ENCODE measurements around the gene PUS3. TPM values are rescaled to one million over a fixed set of nuclear protein-coding genes. Genes with fewer than 3 reads are reported as not detected.
A peak's percentile ranks its signal among the peaks of the same experiment; 100 is the strongest.

PUS3 gene
- total RNA-seq, 4 donors from 2014 or later: 7.1 to 20.2 (median 8.5) TPM

DNA sequence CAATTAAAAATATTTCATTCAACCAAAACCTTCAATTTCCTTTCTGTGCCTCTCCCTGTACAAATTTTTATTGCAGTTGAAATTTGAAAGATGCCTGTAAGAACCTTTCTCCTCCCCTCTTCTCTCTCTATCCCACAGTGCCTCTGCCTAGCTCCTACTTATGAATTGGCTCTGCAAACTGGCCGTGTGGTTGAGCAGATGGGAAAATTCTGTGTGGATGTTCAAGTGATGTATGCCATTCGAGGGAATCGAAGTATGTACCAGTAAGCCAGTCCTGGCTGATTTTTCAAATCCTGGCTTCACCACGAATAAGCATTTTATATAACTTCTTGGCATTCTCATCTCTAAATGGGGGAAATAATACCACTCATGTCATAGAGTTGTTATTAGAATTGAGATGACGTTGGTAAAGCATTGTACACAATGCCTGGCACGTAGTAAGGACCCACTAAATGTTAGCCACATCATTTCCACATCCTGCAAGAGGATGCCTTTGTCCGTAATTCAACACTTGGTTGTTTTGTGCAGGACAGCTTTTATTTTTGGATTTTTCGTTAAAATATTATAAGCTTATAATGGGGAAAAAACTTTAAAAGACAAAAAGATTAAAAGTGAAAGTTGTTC is 7.3 kb upstream of the PUS3 start:
- no peak overlapping the region for H3K27ac ChIP-seq (replicated peaks in 1 of 4)
- H3K9me3 ChIP-seq: no peaks in the 10 kb centered on the region
- WGBS: 73% methylated on average over 8 of the region's 8 CpGs
- TF ChIP-seq, protein P1, sequence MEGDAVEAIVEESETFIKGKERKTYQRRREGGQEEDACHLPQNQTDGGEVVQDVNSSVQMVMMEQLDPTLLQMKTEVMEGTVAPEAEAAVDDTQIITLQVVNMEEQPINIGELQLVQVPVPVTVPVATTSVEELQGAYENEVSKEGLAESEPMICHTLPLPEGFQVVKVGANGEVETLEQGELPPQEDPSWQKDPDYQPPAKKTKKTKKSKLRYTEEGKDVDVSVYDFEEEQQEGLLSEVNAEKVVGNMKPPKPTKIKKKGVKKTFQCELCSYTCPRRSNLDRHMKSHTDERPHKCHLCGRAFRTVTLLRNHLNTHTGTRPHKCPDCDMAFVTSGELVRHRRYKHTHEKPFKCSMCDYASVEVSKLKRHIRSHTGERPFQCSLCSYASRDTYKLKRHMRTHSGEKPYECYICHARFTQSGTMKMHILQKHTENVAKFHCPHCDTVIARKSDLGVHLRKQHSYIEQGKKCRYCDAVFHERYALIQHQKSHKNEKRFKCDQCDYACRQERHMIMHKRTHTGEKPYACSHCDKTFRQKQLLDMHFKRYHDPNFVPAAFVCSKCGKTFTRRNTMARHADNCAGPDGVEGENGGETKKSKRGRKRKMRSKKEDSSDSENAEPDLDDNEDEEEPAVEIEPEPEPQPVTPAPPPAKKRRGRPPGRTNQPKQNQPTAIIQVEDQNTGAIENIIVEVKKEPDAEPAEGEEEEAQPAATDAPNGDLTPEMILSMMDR (IDR thresholded peaks at IDR 0.05): no peak
- TF ChIP-seq POLR2A (IDR thresholded peaks at IDR 0.05; ENCODE audit: low read depth): no peak
- no peak for TF ChIP-seq POLR2AphosphoS5 (IDR thresholded peaks at IDR 0.05)
- H3K4me1 ChIP-seq: no peaks in the 10 kb centered on the region
- H3K4me3 ChIP-seq: no peak overlapping the region
- no peaks in the 10 kb centered on the region for H3K36me3 ChIP-seq
- peaks cover 0 to 33% (median under 1%) of the 10 kb centered on the region in 4 donors for H3K27me3 ChIP-seq
- intact Hi-C loops (cut with DNase I): no loop called here
- peak; percentile 29 for DNase-seq (ENCODE audit: extremely low spot score)

DNA sequence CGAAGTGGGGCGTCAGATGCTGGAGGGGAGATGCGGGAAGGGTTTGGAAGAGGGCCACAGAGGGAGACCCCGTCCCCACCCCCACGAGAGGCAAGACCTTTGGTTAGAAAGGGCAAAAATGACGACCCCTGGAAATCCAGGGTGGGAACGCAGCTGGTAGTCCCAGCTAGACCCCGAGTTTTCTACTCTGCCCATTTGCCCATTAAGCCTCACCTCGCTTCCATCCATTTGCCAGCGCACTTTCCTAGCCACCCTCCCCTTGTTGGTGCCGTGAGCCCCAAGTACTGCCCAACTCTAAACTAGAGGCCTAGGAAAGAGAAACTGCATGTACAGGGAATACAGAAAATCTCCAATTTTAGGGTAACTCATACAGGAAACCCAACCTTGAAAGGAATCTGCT is 1.7 kb upstream of the PUS3 start:
- no peak for DNase-seq (ENCODE audit: extremely low spot score)
- Histone ChIP-seq H3K36me3 (peaks cover 0 to 8% (median 8%) of the 10 kb centered on the region in 4 donors), H3K27ac (replicated peaks in 1 of 4) (no peak overlapping the region), H3K27me3 (peaks cover 0 to 40% (median 17%) of the 10 kb centered on the region in 4 donors), H3K9me3 (no peaks in the 10 kb centered on the region), H3K4me3 (peak overlapping the region; percentile 60 to 70 (median 65)), H3K4me1 (peaks cover 17 to 29% (median 27%) of the 10 kb centered on the region in 4 donors)
- TF ChIP-seq, protein P1 (IDR thresholded peaks at IDR 0.05): no peak
- TF ChIP-seq POLR2AphosphoS5 (IDR thresholded peaks at IDR 0.05) (no peak), POLR2A (IDR thresholded peaks at IDR 0.05; ENCODE audit: low read depth) (no peak), EP300 (IDR thresholded peaks at IDR 0.05) (no peak)
- intact Hi-C loops (cut with DNase I): no loop called here
- 63% methylated on average over 9 of the region's 11 CpGs for WGBS

DNA sequence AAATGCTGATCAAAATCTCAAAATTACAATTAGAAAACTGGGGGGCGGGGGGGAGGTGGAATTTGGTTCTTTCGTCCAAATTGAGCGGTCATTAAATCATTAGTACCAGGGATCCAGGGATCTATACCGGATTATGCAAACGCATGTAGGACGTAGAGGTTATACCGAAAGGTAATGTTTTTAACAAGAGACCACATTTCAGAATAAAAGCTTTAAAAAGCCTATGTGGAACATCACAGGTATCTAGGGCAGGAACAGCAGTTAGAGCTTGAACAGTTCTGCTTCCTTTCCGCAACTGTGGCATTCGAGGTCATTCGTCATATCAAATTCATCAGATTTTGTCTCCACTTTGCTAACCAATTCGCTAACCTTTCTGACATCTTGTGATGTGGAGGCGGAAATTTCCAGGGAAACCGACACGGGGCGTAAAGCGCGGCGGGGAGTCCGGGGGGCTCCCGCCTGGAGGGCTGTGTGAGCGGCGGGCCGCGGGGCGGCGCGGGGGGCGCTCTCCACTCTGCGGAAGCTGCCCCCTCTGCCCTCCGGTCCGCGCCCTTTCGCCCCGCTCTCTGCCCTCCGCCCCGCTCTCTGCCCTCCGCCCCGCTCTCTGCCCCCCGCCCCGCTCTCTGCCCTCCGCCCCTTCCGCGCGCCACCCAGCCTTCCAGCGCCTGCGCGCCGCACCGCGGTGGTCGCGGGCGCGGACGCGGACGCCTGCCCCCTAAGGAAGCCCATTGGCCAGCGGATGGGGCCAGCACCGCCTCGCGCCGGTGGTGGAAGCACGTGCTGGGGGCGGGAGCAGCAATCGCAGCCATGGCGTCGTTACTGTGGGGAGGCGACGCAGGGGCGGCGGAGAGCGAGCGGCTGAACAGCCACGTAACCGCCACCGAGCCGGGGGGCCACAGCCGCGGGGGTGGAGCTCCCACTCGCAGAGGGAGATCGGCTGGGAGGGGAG is 979 bp upstream of the PUS3 start, which contains the start of gene DDX25:
DDX25 (plus strand) TSS at position 798 of the 949 bp plus-strand sequence; CDS start at position 808, 10 bp downstream.
- Histone ChIP-seq H3K36me3 (peaks cover 0 to 15% (median 14%) of the 10 kb centered on the region in 4 donors), H3K4me3 (peak within 1 kb of the TSS; percentile 60 to 70 (median 65)), H3K9me3 (no peaks in the 10 kb centered on the region), H3K27ac (replicated peaks in 1 of 4) (no peak within 1 kb of the TSS), H3K4me1 (peaks cover 17 to 29% (median 27%) of the 10 kb centered on the region in 4 donors), H3K27me3 (peaks cover 0 to 34% (median 17%) of the 10 kb centered on the region in 4 donors)
- 4% methylated on average over 19 of the region's 81 CpGs for WGBS
- TF ChIP-seq POLR2A (IDR thresholded peaks at IDR 0.05; ENCODE audit: low read depth) (no peak), EP300 (IDR thresholded peaks at IDR 0.05) (no peak), POLR2AphosphoS5 (IDR thresholded peaks at IDR 0.05) (no peak)
- TF ChIP-seq, protein P1 (IDR thresholded peaks at IDR 0.05): no peak
- intact Hi-C loops (cut with DNase I): no loop called here
- DNase-seq (ENCODE audit: extremely low spot score): no peak

DNA sequence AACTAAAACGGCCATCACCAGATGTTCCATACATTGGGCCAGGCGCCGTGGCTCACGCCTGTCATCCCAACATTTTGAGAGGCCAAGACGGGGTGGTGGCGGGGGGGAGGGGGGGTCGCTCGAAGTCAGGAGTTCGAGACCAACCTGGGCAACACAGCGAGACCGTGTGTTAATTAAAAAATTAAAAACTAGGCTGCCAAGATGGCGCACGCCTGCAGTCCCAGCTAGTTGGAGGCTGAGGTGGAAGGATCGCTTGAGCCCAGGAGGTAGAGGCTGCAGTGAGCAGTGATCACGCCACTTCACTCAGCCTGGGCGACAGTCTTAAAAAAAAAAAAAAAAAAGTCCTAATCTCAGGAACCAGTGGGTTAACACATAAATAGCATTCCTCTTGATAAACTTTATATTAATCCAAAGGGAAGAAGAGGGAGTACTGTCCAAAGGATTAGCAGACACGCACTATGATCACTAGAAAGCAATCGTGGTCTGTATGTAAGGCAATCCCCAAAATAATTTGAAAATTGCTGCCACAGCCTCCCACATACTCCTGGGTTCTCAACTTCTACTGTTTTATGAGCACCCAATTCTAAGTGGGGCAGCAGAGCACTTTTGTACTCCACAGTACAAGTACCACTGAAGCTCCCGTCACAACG is 604 bp downstream of the PUS3 start:
- Histone ChIP-seq H3K27ac (replicated peaks in 1 of 4) (peak overlapping the region; percentile 69 to 92 (median 80)), H3K27me3 (peaks cover 0 to 34% (median 17%) of the 10 kb centered on the region in 4 donors), H3K4me1 (peaks cover 17 to 29% (median 27%) of the 10 kb centered on the region in 4 donors), H3K36me3 (peaks cover 0 to 16% (median 14%) of the 10 kb centered on the region in 4 donors), H3K9me3 (no peaks in the 10 kb centered on the region), H3K4me3 (peak overlapping the region; percentile 60 to 70 (median 65))
- intact Hi-C loops (cut with DNase I): no loop called here
- no peak for DNase-seq (ENCODE audit: extremely low spot score)
- TF ChIP-seq POLR2A (IDR thresholded peaks at IDR 0.05; ENCODE audit: low read depth) (no peak), POLR2AphosphoS5 (IDR thresholded peaks at IDR 0.05) (no peak), EP300 (IDR thresholded peaks at IDR 0.05) (no peak)
- TF ChIP-seq, protein P1 (IDR thresholded peaks at IDR 0.05): no peak
- WGBS: 40% methylated on average over 12 of the region's 20 CpGs

Measured in esophagus muscularis mucosa (tissue), 4 donors.